Activated CD8-positive, alpha-beta T cell treated with anti-CD3 and anti-CD28 coated beads, Interleukin-2, amount 10 ng/mL, durations not matched to agents 7 days and 5 days (primary cell): ENCODE data around the gene POGZ. TPM values are rescaled to one million over a fixed set of nuclear protein-coding genes. Genes with fewer than 3 reads are reported as not detected.

Source experiments
- ATAC-seq: fragments of 150-1000 bp; cut with Tn5 transposase; one replicate; pipeline ENCODE4 v1.10.0; 2021; ENCODE audit warnings: moderate library complexity
- CTCF ChIA-PET: fragments of 350-600 bp; sonication (Branson Sonifier 250); formaldehyde crosslinking; loops from one replicate; lab custom pipeline; 2021; ENCODE audit warnings: antibody characterized with exemption; lab: Charles Lee
- POLR2A ChIA-PET: fragments of 350-600 bp; sonication (Branson Sonifier 250); formaldehyde crosslinking; loops from one replicate; lab custom pipeline; 2021; ENCODE audit warnings: antibody characterized with exemption; lab: Charles Lee
- DNase-seq: peaks from one replicate; pipeline ENCODE4 v3.0.0-alpha.2; 2020
- H3K27ac Mint-ChIP-seq: one replicate; pipeline ENCODE4 v1.8.0; 2021; ENCODE audit warnings: mild to moderate bottlenecking, mixed read lengths
- H3K27me3 Mint-ChIP-seq: one replicate; pipeline ENCODE4 v1.8.0; 2021; ENCODE audit warnings: low read depth, mixed read lengths
- H3K36me3 Mint-ChIP-seq: one replicate; pipeline ENCODE4 v1.8.0; 2021; ENCODE audit warnings: low read depth, mixed read lengths
- H3K4me1 Mint-ChIP-seq: one replicate; pipeline ENCODE4 v1.8.0; 2021; ENCODE audit warnings: low read depth, mixed read lengths
- H3K4me3 Mint-ChIP-seq: one replicate; pipeline ENCODE4 v1.8.0; 2021; ENCODE audit warnings: mild to moderate bottlenecking, mixed read lengths
- H3K9me3 Mint-ChIP-seq: one replicate; pipeline ENCODE4 v1.8.0; 2022; ENCODE audit warnings: mixed read lengths; ENCODE audit not compliant: insufficient read depth
- total RNA-seq, 2 experiments: library from RNA; stranded (reverse); gene quantifications; one replicate each; pipeline ENCODE4 v1.2.3, GENCODE V29; 2021

POGZ gene
- total RNA-seq, 2 experiments from 2014 or later, result 67.7 to 68.5 TPM

- ATAC-seq, result no peak
- Mint-ChIP-seq H3K27ac (no peak overlapping the region), H3K4me1 (peaks cover 2% of the 10 kb centered on the region), H3K36me3 (no peaks in the 10 kb centered on the region), H3K27me3 (peaks cover 5% of the 10 kb centered on the region), H3K4me3 (no peak overlapping the region), H3K9me3 (no peaks in the 10 kb centered on the region)
- CTCF ChIA-PET, result interaction anchor here (1.4 kb wide), 1 partner anchor 51 kb away, joined by 3 read pairs; no protein-coding TSS in a partner anchor
- POLR2A ChIA-PET, result interaction anchor here (0.6 kb wide), 1 partner anchor 77 kb away, joined by 5 read pairs; no protein-coding TSS in a partner anchor
- no peak for DNase-seq
Observed at GRCh38 chr1:151495316-151495715, 36.0 kb upstream of the POGZ start.

- DNase-seq (no peak), ATAC-seq (no peak)
- Mint-ChIP-seq H3K4me3 (no peak overlapping the region), H3K4me1 (peaks cover 2% of the 10 kb centered on the region), H3K36me3 (no peaks in the 10 kb centered on the region), H3K9me3 (no peaks in the 10 kb centered on the region), H3K27ac (no peak overlapping the region), H3K27me3 (peaks cover 3% of the 10 kb centered on the region)
- CTCF ChIA-PET, result interaction anchor here (1.1 to 1.4 kb wide), 2 partner anchors 51 to 99 kb away, joined by 3 read pairs; no protein-coding TSS in a partner anchor
- POLR2A ChIA-PET, result interaction anchor here (0.6 kb wide), 1 partner anchor 77 kb away, joined by 5 read pairs; no protein-coding TSS in a partner anchor
Observed at GRCh38 chr1:151494741-151495281, 35.5 kb upstream of the POGZ start.

GRCh38 chr1:151493042-151493441 is 33.7 kb upstream of the POGZ start:
- Mint-ChIP-seq H3K4me1 (peaks cover 2% of the 10 kb centered on the region), H3K27me3 (peaks cover 2% of the 10 kb centered on the region), H3K4me3 (no peak overlapping the region), H3K27ac (no peak overlapping the region), H3K9me3 (no peaks in the 10 kb centered on the region), H3K36me3 (no peaks in the 10 kb centered on the region)
- ChIA-PET CTCF (interaction anchor here (0.8 to 1.2 kb wide), 2 partner anchors 8 to 9 kb away, joined by 3 read pairs; no protein-coding TSS in a partner anchor), POLR2A (no interaction called here)
- no peak for ATAC-seq
- DNase-seq, result no peak

- peaks cover 2% of the 10 kb centered on the region for H3K27me3 Mint-ChIP-seq
- H3K4me1 Mint-ChIP-seq, result peaks cover 2% of the 10 kb centered on the region
- ATAC-seq (no peak), DNase-seq (no peak)
- no peaks in the 10 kb centered on the region for H3K36me3 Mint-ChIP-seq
- no peak overlapping the region for H3K27ac Mint-ChIP-seq
- ChIA-PET CTCF (interaction anchor here (0.6 kb wide), 1 partner anchor 13 kb away, joined by 3 read pairs; no protein-coding TSS in a partner anchor), POLR2A (no interaction called here)
- H3K4me3 Mint-ChIP-seq, result no peak overlapping the region
- H3K9me3 Mint-ChIP-seq, result no peaks in the 10 kb centered on the region
Observed at GRCh38 chr1:151492120-151492519, 32.8 kb upstream of the POGZ start.

- no peak overlapping the region for H3K27ac Mint-ChIP-seq
- H3K9me3 Mint-ChIP-seq, result no peaks in the 10 kb centered on the region
- H3K36me3 Mint-ChIP-seq, result no peaks in the 10 kb centered on the region
- ATAC-seq (no peak), DNase-seq (no peak)
- peaks cover 2% of the 10 kb centered on the region for H3K27me3 Mint-ChIP-seq
- H3K4me3 Mint-ChIP-seq, result no peak overlapping the region
- peaks cover 2% of the 10 kb centered on the region for H3K4me1 Mint-ChIP-seq
- POLR2A ChIA-PET, result no interaction called here
- CTCF ChIA-PET, result interaction anchor here (0.6 kb wide), 1 partner anchor 12 kb away, joined by 3 read pairs; no protein-coding TSS in a partner anchor
Observed at GRCh38 chr1:151491641-151492040, 32.3 kb upstream of the POGZ start.

GRCh38 chr1:151486557-151486956 is 27.3 kb upstream of the POGZ start:
- Mint-ChIP-seq H3K4me1 (no peaks in the 10 kb centered on the region), H3K27me3 (no peaks in the 10 kb centered on the region), H3K36me3 (peaks cover 1% of the 10 kb centered on the region), H3K27ac (no peak overlapping the region), H3K4me3 (no peak overlapping the region), H3K9me3 (peaks cover 6% of the 10 kb centered on the region)
- ChIA-PET CTCF (no interaction called here), POLR2A (no interaction called here)
- ATAC-seq (no peak), DNase-seq (no peak)

GRCh38 chr1:151485685-151486255 is 26.5 kb upstream of the POGZ start:
- Mint-ChIP-seq H3K27me3 (no peaks in the 10 kb centered on the region), H3K27ac (no peak overlapping the region), H3K4me3 (no peak overlapping the region), H3K36me3 (peaks cover 1% of the 10 kb centered on the region), H3K9me3 (peaks cover 6% of the 10 kb centered on the region), H3K4me1 (no peaks in the 10 kb centered on the region)
- DNase-seq (no peak), ATAC-seq (no peak)
- ChIA-PET POLR2A (no interaction called here), CTCF (interaction anchor here (1.1 kb wide), 1 partner anchor 8 kb away, joined by 3 read pairs; no protein-coding TSS in a partner anchor)

- H3K9me3 Mint-ChIP-seq, result peaks cover 6% of the 10 kb centered on the region
- H3K27ac Mint-ChIP-seq, result no peak overlapping the region
- H3K36me3 Mint-ChIP-seq, result peaks cover 3% of the 10 kb centered on the region
- ChIA-PET POLR2A (no interaction called here), CTCF (no interaction called here)
- ATAC-seq (no peak), DNase-seq (no peak)
- peaks cover 4% of the 10 kb centered on the region for H3K27me3 Mint-ChIP-seq
- H3K4me3 Mint-ChIP-seq, result no peak overlapping the region
- H3K4me1 Mint-ChIP-seq, result no peaks in the 10 kb centered on the region
Observed at GRCh38 chr1:151482017-151482416, 22.7 kb upstream of the POGZ start.

GRCh38 chr1:151479462-151479861 is 20.2 kb upstream of the POGZ start:
- Mint-ChIP-seq H3K27me3 (peaks cover 7% of the 10 kb centered on the region), H3K4me1 (no peaks in the 10 kb centered on the region), H3K36me3 (peaks cover 3% of the 10 kb centered on the region), H3K27ac (no peak overlapping the region), H3K4me3 (no peak overlapping the region), H3K9me3 (peaks cover 6% of the 10 kb centered on the region)
- no peak for ATAC-seq
- no peak for DNase-seq
- ChIA-PET POLR2A (interaction anchor here (0.8 kb wide), 1 partner anchor 368 kb away, joined by 3 read pairs; no protein-coding TSS in a partner anchor), CTCF (interaction anchor here (0.7 kb wide), 1 partner anchor 12 kb away, joined by 3 read pairs; no protein-coding TSS in a partner anchor)

- H3K27me3 Mint-ChIP-seq, result peaks cover 7% of the 10 kb centered on the region
- CTCF ChIA-PET, result interaction anchor here (0.7 kb wide), 1 partner anchor 13 kb away, joined by 3 read pairs; no protein-coding TSS in a partner anchor
- no peak overlapping the region for H3K4me3 Mint-ChIP-seq
- H3K27ac Mint-ChIP-seq, result no peak overlapping the region
- no peak for ATAC-seq
- DNase-seq, result no peak
- POLR2A ChIA-PET, result interaction anchor here (0.8 kb wide), 1 partner anchor 368 kb away, joined by 3 read pairs; no protein-coding TSS in a partner anchor
- peaks cover 6% of the 10 kb centered on the region for H3K9me3 Mint-ChIP-seq
- peaks cover 3% of the 10 kb centered on the region for H3K36me3 Mint-ChIP-seq
- peaks cover 2% of the 10 kb centered on the region for H3K4me1 Mint-ChIP-seq
Observed at GRCh38 chr1:151478923-151479322, 19.6 kb upstream of the POGZ start.

- H3K9me3 Mint-ChIP-seq, result peaks cover 6% of the 10 kb centered on the region
- peaks cover 3% of the 10 kb centered on the region for H3K36me3 Mint-ChIP-seq
- peaks cover 7% of the 10 kb centered on the region for H3K27me3 Mint-ChIP-seq
- no peak overlapping the region for H3K27ac Mint-ChIP-seq
- no peak for DNase-seq
- no peak overlapping the region for H3K4me3 Mint-ChIP-seq
- H3K4me1 Mint-ChIP-seq, result peaks cover 7% of the 10 kb centered on the region
- no peak for ATAC-seq
- ChIA-PET POLR2A (interaction anchor here (0.8 kb wide), 1 partner anchor 369 kb away, joined by 3 read pairs; no protein-coding TSS in a partner anchor), CTCF (no interaction called here)
Observed at GRCh38 chr1:151478140-151478812, 19.0 kb upstream of the POGZ start.
